CD4-positive, alpha-beta T cell treated with Interleukin-6 for 4 hours (primary cell): Measurements from ENCODE around the gene MCOLN3.
"Not testable (repeated sequence)": the region's sequence is repeated elsewhere in the genome, so short reads cannot be mapped to it uniquely, and the experiment has no call there.

ENCODE experiments used
- DNase-seq: peaks from one replicate; pipeline ENCODE4 v3.0.0-alpha.2; 2020; ENCODE audit warnings: mixed read lengths

Gene MCOLN3

GRCh38 chr1:85047472-85048295 lies 616 bp downstream of the MCOLN3 start:
- DNase-seq = no peak

- DNase-seq = no peak
Observed at GRCh38 chr1:85047144-85047471, 1.2 kb downstream of the MCOLN3 start.

- no peak for DNase-seq
Observed at GRCh38 chr1:85042413-85042812, 5.9 kb downstream of the MCOLN3 start.

- DNase-seq = no peak
Observed at GRCh38 chr1:85041793-85042192, 6.5 kb downstream of the MCOLN3 start.

GRCh38 chr1:85033221-85033620 lies 15.1 kb downstream of the MCOLN3 start:
- DNase-seq = no peak

GRCh38 chr1:85030536-85030935 lies 17.8 kb downstream of the MCOLN3 start:
- no peak for DNase-seq

- no peak for DNase-seq
Observed at GRCh38 chr1:85028151-85028550, 20.1 kb downstream of the MCOLN3 start.

- DNase-seq = peak; percentile 15
Observed at GRCh38 chr1:85027242-85027983, 20.9 kb downstream of the MCOLN3 start.

- DNase-seq = no peak
Observed at GRCh38 chr1:85025940-85026339, 22.4 kb downstream of the MCOLN3 start.

- DNase-seq = no peak
Observed at GRCh38 chr1:85024736-85025135, 23.6 kb downstream of the MCOLN3 start.

GRCh38 chr1:85022700-85023099 lies 25.6 kb downstream of the MCOLN3 start:
- DNase-seq = no peak

- no peak for DNase-seq
Observed at GRCh38 chr1:85019994-85020393, 28.3 kb downstream of the MCOLN3 start.

GRCh38 chr1:85015826-85016225 lies 32.5 kb downstream of the MCOLN3 start:
- no peak for DNase-seq

GRCh38 chr1:85005641-85006040 lies 42.7 kb downstream of the MCOLN3 start:
- DNase-seq = not testable (repeated sequence)

GRCh38 chr1:85001742-85002141 lies 46.6 kb downstream of the MCOLN3 start:
- DNase-seq = no peak

- DNase-seq = peak; percentile 71
Observed at GRCh38 chr1:84998642-84999280, 49.5 kb downstream of the MCOLN3 start.

- peak; percentile 11 for DNase-seq
Observed at GRCh38 chr1:84997667-84998600, 50.4 kb downstream of the MCOLN3 start.

- peak; percentile 58 for DNase-seq
Observed at GRCh38 chr1:84996846-84997666, 51.2 kb downstream of the MCOLN3 start, which contains the start of gene MCOLN2. Gene MCOLN2 (minus strand): TSS chr1:84997113. CDS start chr1:84996872, 241 bp downstream.

GRCh38 chr1:84995484-84996334 lies 52.6 kb downstream of the MCOLN3 start:
- DNase-seq = no peak

GRCh38 chr1:84991097-84991920 lies 57.0 kb downstream of the MCOLN3 start:
- no peak for DNase-seq
